ENCODE measurements around the gene HES5.

HES5 gene

DNA sequence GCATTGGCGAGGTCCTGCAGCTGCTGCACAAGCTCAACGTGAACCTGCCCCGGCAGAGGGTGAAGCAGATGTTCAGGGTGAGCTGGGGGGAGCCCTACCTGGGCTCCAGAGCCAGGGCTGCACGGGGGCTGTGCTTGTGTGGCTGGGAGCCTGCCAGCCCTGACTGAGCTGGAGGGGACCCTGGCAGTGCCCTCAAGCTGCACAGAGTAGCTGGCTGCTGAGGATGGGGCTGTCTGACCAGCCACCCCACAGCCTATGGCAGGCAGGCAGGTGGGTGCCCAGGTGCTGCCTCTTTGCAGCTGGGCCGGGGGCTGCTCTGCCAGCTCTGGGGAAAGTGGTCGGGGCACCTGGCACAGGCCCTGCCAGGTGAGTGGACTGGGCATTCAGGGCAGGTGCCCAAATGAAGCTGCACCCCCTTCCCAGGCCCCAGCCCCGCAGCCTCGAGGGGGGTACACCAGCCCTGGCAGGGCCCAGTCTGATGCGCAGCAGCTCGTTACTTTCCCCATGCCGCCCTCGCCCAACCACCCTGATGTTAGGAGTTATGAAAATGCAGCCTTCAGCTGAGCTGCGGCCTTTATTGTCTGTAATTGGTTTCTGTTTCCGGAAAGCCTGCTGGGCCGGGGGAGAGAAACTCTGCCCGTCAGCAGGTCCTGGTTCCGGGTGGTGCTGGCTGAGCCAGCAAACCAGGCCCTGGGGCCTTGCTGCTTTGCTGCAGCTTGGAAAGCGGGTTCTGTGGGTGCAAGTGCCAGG, 49.7 kb downstream of the HES5 start:
- DNase-seq (ENCODE audit: low read depth in 1 of 2, low spot score in 1 of 2) = no peak

DNA sequence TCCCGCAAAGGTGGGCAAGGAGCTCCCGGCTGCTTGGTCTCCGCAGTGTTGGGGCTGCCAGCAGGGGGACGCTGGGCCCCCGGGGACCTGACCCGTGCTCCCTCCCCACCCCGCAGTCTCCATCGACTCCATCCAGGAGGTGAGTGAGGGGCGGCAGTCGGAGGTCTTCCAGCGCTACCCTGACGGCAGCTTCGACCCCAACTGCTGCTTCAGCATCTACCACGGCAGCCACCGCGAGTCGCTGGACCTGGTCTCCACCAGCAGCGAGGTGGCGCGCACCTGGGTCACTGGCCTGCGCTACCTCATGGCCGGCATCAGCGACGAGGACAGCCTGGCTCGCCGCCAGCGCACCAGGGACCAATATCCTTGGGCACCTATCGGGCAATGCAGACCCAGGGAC, 50.4 kb downstream of the HES5 start:
- DNase-seq (ENCODE audit: low read depth in 1 of 2, low spot score in 1 of 2) = no peak

DNA sequence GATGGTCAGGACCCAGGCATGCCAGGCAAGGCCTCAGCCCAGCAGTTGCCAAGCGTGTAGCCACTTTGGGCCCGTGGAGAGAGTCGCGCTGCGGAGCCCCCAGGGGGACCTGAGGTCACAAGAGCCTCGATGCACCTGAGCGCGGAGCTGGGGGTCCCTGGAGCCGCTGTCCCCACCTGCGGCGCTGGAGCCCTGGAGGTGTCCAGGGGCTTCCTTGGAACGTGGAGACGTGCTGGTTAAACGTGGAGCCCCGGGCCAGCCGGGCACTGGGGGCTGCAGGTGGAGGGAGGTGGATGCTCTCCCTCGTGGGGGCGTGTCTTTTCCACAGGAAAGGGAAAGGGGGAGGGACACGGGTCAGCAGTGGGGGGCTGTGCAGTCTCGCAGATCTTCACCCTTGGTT, 50.9 kb downstream of the HES5 start:
- no peak for DNase-seq (ENCODE audit: low read depth in 1 of 2, low spot score in 1 of 2)
